Activated CD4-positive, alpha-beta T cell treated with anti-CD3 and anti-CD28 coated beads, Interleukin-2, amount 10 ng/mL, durations not matched to agents 24 days and 14 days (primary cell): ENCODE data around the gene KCNB1. TPM values are rescaled to one million over a fixed set of nuclear protein-coding genes. Genes with fewer than 3 reads are reported as not detected.

Source experiments
- DNase-seq: peaks from one replicate; pipeline ENCODE4 v3.0.0; 2022
- H3K27ac Mint-ChIP-seq: one replicate; pipeline ENCODE4 v1.8.0; 2022; ENCODE audit warnings: mild to moderate bottlenecking, mixed read lengths
- H3K27me3 Mint-ChIP-seq: one replicate; pipeline ENCODE4 v1.8.0; 2022; ENCODE audit warnings: mixed read lengths
- H3K36me3 Mint-ChIP-seq: one replicate; pipeline ENCODE4 v1.8.0; 2022; ENCODE audit warnings: low read depth, mild to moderate bottlenecking, mixed read lengths
- H3K4me1 Mint-ChIP-seq: one replicate; pipeline ENCODE4 v1.8.0; 2021; ENCODE audit warnings: mixed read lengths
- H3K4me3 Mint-ChIP-seq: one replicate; pipeline ENCODE4 v1.8.0; 2022; ENCODE audit warnings: mild to moderate bottlenecking, moderate library complexity, mixed read lengths
- H3K9me3 Mint-ChIP-seq: one replicate; pipeline ENCODE4 v1.8.0; 2021; ENCODE audit warnings: mixed read lengths
- intact Hi-C: fragments of 100-400 bp; cut with micrococcal nuclease; formaldehyde crosslinking; loops from one replicate; pipeline ENCODE4 v1.15.1; 2023
- total RNA-seq: library from RNA; stranded (reverse); gene quantifications from 2 replicates; pipeline ENCODE4 v1.2.3, GENCODE V29; 2022

The KCNB1 gene
- total RNA-seq, 1 donor from 2014 or later: 0.07 TPM

- H3K36me3 Mint-ChIP-seq: no peaks in the 10 kb centered on the region
- no peaks in the 10 kb centered on the region for H3K9me3 Mint-ChIP-seq
- intact Hi-C loops: no loop called here
- peaks cover 17% of the 10 kb centered on the region for H3K27me3 Mint-ChIP-seq
- no peaks in the 10 kb centered on the region for H3K4me1 Mint-ChIP-seq
- H3K4me3 Mint-ChIP-seq: no peak overlapping the region
- DNase-seq: no peak
- H3K27ac Mint-ChIP-seq: no peak overlapping the region
These were observed 30.4 kb downstream of the KCNB1 start for GRCh38 chr20:49452011-49452482.

- H3K4me1 Mint-ChIP-seq: no peaks in the 10 kb centered on the region
- DNase-seq: no peak
- no peaks in the 10 kb centered on the region for H3K36me3 Mint-ChIP-seq
- H3K27ac Mint-ChIP-seq: no peak overlapping the region
- peaks cover 14% of the 10 kb centered on the region for H3K27me3 Mint-ChIP-seq
- intact Hi-C loops: no loop called here
- H3K9me3 Mint-ChIP-seq: no peaks in the 10 kb centered on the region
- no peak overlapping the region for H3K4me3 Mint-ChIP-seq
These were observed 32.2 kb downstream of the KCNB1 start for GRCh38 chr20:49450281-49450721.

GRCh38 chr20:49448917-49449316 is 33.6 kb downstream of the KCNB1 start:
- intact Hi-C loops: no loop called here
- H3K9me3 Mint-ChIP-seq: no peaks in the 10 kb centered on the region

GRCh38 chr20:49447946-49448809 is 34.3 kb downstream of the KCNB1 start:
- no peaks in the 10 kb centered on the region for H3K4me1 Mint-ChIP-seq
- no peak for DNase-seq
- H3K36me3 Mint-ChIP-seq: no peaks in the 10 kb centered on the region
- H3K27ac Mint-ChIP-seq: no peak overlapping the region
- H3K4me3 Mint-ChIP-seq: no peak overlapping the region
- no peaks in the 10 kb centered on the region for H3K9me3 Mint-ChIP-seq
- intact Hi-C loops: no loop called here
- H3K27me3 Mint-ChIP-seq: peaks cover 19% of the 10 kb centered on the region

More at GRCh38 chr20:49448917-49449316, 33.6 kb downstream of the KCNB1 start:
- H3K36me3 Mint-ChIP-seq: no peaks in the 10 kb centered on the region
- peaks cover 19% of the 10 kb centered on the region for H3K27me3 Mint-ChIP-seq
- no peak overlapping the region for H3K27ac Mint-ChIP-seq
- H3K4me3 Mint-ChIP-seq: no peak overlapping the region
- no peak for DNase-seq
- no peaks in the 10 kb centered on the region for H3K4me1 Mint-ChIP-seq

GRCh38 chr20:49447364-49447763 is 35.1 kb downstream of the KCNB1 start:
- DNase-seq: no peak
- intact Hi-C loops: no loop called here
- H3K4me3 Mint-ChIP-seq: no peak overlapping the region
- H3K27ac Mint-ChIP-seq: no peak overlapping the region
- H3K27me3 Mint-ChIP-seq: peaks cover 18% of the 10 kb centered on the region
- H3K4me1 Mint-ChIP-seq: no peaks in the 10 kb centered on the region
- H3K36me3 Mint-ChIP-seq: no peaks in the 10 kb centered on the region
- H3K9me3 Mint-ChIP-seq: no peaks in the 10 kb centered on the region

- intact Hi-C loops: no loop called here
- H3K4me1 Mint-ChIP-seq: no peaks in the 10 kb centered on the region
These were observed 35.7 kb downstream of the KCNB1 start for GRCh38 chr20:49446808-49447207.

GRCh38 chr20:49446080-49446479 is 36.4 kb downstream of the KCNB1 start:
- Mint-ChIP-seq H3K27me3 (peaks cover 19% of the 10 kb centered on the region), H3K4me3 (no peak overlapping the region), H3K27ac (no peak overlapping the region)

More at GRCh38 chr20:49446808-49447207, 35.7 kb downstream of the KCNB1 start:
- H3K27me3 Mint-ChIP-seq: peaks cover 19% of the 10 kb centered on the region
- H3K9me3 Mint-ChIP-seq: no peaks in the 10 kb centered on the region
- no peak overlapping the region for H3K4me3 Mint-ChIP-seq
- H3K36me3 Mint-ChIP-seq: no peaks in the 10 kb centered on the region
- no peak overlapping the region for H3K27ac Mint-ChIP-seq
- DNase-seq: no peak

GRCh38 chr20:49445176-49445575 is 37.3 kb downstream of the KCNB1 start:
- peaks cover 15% of the 10 kb centered on the region for H3K27me3 Mint-ChIP-seq
- H3K4me3 Mint-ChIP-seq: no peak overlapping the region
- no peaks in the 10 kb centered on the region for H3K9me3 Mint-ChIP-seq
- no peaks in the 10 kb centered on the region for H3K4me1 Mint-ChIP-seq
- H3K27ac Mint-ChIP-seq: no peak overlapping the region
- intact Hi-C loops: no loop called here
- no peaks in the 10 kb centered on the region for H3K36me3 Mint-ChIP-seq
- no peak for DNase-seq

More at GRCh38 chr20:49446080-49446479, 36.4 kb downstream of the KCNB1 start:
- intact Hi-C loops: no loop called here
- no peak for DNase-seq
- no peaks in the 10 kb centered on the region for H3K9me3 Mint-ChIP-seq
- H3K36me3 Mint-ChIP-seq: no peaks in the 10 kb centered on the region
- H3K4me1 Mint-ChIP-seq: no peaks in the 10 kb centered on the region

GRCh38 chr20:49444553-49444990 is 37.9 kb downstream of the KCNB1 start:
- peaks cover 17% of the 10 kb centered on the region for H3K27me3 Mint-ChIP-seq
- intact Hi-C loops: no loop called here
- no peak overlapping the region for H3K27ac Mint-ChIP-seq

GRCh38 chr20:49437057-49437456 is 45.4 kb downstream of the KCNB1 start:
- no peak overlapping the region for H3K4me3 Mint-ChIP-seq
- H3K4me1 Mint-ChIP-seq: no peaks in the 10 kb centered on the region
- no peak overlapping the region for H3K27ac Mint-ChIP-seq
- H3K9me3 Mint-ChIP-seq: no peaks in the 10 kb centered on the region
- no peak for DNase-seq
- H3K27me3 Mint-ChIP-seq: peaks cover 14% of the 10 kb centered on the region
- no peaks in the 10 kb centered on the region for H3K36me3 Mint-ChIP-seq
- intact Hi-C loops: no loop called here

More at GRCh38 chr20:49444553-49444990, 37.9 kb downstream of the KCNB1 start:
- H3K36me3 Mint-ChIP-seq: no peaks in the 10 kb centered on the region
- H3K4me3 Mint-ChIP-seq: no peak overlapping the region
- no peak for DNase-seq
- H3K4me1 Mint-ChIP-seq: no peaks in the 10 kb centered on the region
- no peaks in the 10 kb centered on the region for H3K9me3 Mint-ChIP-seq

GRCh38 chr20:49435639-49436038 is 46.8 kb downstream of the KCNB1 start:
- Mint-ChIP-seq H3K36me3 (no peaks in the 10 kb centered on the region), H3K4me1 (no peaks in the 10 kb centered on the region), H3K9me3 (no peaks in the 10 kb centered on the region), H3K27ac (no peak overlapping the region), H3K4me3 (no peak overlapping the region), H3K27me3 (peaks cover 14% of the 10 kb centered on the region)
- intact Hi-C loops: no loop called here
- no peak for DNase-seq

- no peaks in the 10 kb centered on the region for H3K4me1 Mint-ChIP-seq
- H3K4me3 Mint-ChIP-seq: no peak overlapping the region
- H3K9me3 Mint-ChIP-seq: no peaks in the 10 kb centered on the region
- intact Hi-C loops: no loop called here
- no peak for DNase-seq
- peaks cover 22% of the 10 kb centered on the region for H3K27me3 Mint-ChIP-seq
- no peak overlapping the region for H3K27ac Mint-ChIP-seq
- no peaks in the 10 kb centered on the region for H3K36me3 Mint-ChIP-seq
These were observed 49.1 kb downstream of the KCNB1 start for GRCh38 chr20:49433333-49433732.

GRCh38 chr20:49432550-49432949 is 49.9 kb downstream of the KCNB1 start:
- Mint-ChIP-seq H3K4me1 (no peaks in the 10 kb centered on the region), H3K36me3 (no peaks in the 10 kb centered on the region), H3K27me3 (peaks cover 26% of the 10 kb centered on the region), H3K27ac (no peak overlapping the region), H3K9me3 (no peaks in the 10 kb centered on the region), H3K4me3 (no peak overlapping the region)
- DNase-seq: no peak
- intact Hi-C loops: no loop called here

GRCh38 chr20:49431329-49431728 is 51.1 kb downstream of the KCNB1 start:
- no peaks in the 10 kb centered on the region for H3K4me1 Mint-ChIP-seq
- no peak overlapping the region for H3K27ac Mint-ChIP-seq
- intact Hi-C loops: no loop called here
- DNase-seq: no peak
- H3K36me3 Mint-ChIP-seq: no peaks in the 10 kb centered on the region
- no peaks in the 10 kb centered on the region for H3K9me3 Mint-ChIP-seq
- H3K4me3 Mint-ChIP-seq: no peak overlapping the region
- peaks cover 26% of the 10 kb centered on the region for H3K27me3 Mint-ChIP-seq
